Hematopoietic multipotent progenitor cell treated with erythropoietin and hydrocortisone succinate and interleukin-3 and kit ligand, for 6 days (in vitro differentiated cells): Measurements from ENCODE around the gene COMMD3.
"Not testable (repeated sequence)": the region's sequence is repeated elsewhere in the genome, so short reads cannot be mapped to it uniquely, and the experiment has no call there.

Source experiments
- DNase-seq: peaks from one replicate; pipeline ENCODE4 v3.0.0-alpha.2; 2015

The COMMD3 gene

DNA sequence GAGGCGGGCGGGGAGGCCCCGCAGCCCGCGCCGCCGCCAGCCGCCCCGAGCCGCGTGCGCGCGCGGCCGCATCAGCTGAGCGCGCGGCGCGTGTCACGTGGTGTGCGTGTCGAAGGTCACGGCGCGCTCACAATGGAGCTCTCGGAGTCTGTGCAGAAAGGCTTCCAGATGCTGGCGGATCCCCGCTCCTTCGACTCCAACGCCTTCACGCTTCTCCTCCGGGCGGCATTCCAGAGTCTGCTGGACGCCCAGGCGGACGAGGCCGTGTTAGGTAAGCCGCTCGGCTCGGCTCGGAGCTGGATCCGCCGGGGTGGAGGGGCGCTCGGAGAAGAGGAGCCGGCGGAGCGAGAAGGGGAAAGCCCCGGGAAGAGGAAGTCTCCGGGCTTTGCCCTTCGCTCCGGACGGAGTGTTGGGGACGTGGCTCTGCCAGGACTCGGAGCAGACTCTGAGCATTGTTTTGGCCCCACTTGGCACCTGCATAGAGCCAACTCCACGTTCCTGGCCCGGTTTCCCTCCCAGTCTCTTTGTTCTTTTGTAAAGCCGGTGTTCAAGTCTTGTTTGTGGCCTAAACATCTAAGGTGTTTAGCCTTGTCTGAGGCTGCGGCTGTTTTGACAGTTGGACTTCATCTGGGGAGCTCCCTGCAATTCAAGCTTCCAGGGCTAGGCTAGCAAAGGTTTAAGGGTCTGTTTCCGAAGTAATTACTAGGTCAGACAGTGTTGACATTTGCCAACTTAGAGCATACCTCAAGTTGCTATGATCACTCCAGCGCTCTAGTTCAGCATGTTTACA lies at the start of gene COMMD3:
Gene COMMD3 (plus strand): TSS at position 103 of the 790 bp plus-strand sequence. CDS start 30 bp downstream, at position 133.
- peak; percentile 93 for DNase-seq

DNA sequence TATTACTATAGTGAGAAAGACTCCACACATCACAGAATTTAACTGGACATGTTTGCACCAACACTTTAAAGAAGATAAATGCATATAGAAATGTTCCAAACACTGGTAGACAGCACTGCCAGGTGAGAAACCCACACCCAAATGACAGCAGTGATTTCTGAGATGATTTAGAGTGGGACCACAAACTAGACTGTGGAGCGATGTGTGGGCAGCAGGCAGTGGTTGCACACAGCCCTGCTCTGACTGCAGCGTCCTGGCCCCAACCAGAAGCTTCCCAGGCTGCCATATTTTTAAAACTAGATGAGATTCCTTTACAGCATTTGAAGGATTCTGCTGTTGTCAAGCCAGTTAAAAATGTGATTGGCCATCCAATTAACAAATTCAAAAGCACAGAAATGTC lies 47.7 kb upstream of the COMMD3 start:
- DNase-seq: no peak

DNA sequence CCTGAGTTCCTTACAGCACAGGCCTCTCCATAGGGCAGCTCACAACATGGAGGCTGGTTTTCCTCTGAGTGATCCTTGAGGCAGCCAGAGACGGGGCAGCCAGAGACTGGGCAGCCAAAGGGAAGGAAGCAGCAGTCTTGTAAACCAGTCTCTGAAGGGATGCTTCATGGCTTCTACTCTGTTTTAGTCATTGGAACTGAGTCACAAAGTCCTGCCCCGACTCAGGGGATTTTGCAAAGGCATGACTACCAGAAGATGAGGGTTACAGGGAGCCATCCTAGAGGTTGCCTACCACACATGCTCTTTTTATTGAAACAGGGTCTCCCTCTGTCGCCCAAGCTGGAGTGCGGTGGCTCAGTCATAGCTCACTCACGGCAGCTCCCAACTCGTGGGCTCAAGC lies 44.4 kb upstream of the COMMD3 start:
- DNase-seq: no peak

DNA sequence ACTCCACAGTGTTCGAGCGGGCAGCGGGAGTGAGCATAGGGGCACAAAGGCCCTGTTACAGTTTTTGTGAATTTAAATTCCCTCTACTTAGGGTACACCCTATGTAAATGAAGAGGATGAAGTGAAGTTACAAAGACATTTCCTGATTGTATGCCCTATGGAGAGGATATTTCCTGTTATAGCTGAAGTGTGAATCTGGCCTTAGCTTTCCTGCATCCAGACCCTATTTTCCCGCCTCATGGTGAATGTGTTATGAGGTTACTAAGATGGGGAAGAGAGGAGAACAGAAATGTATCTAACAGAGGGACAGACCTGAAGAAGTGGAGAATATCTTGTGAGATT lies 37.8 kb upstream of the COMMD3 start:
- DNase-seq: no peak

DNA sequence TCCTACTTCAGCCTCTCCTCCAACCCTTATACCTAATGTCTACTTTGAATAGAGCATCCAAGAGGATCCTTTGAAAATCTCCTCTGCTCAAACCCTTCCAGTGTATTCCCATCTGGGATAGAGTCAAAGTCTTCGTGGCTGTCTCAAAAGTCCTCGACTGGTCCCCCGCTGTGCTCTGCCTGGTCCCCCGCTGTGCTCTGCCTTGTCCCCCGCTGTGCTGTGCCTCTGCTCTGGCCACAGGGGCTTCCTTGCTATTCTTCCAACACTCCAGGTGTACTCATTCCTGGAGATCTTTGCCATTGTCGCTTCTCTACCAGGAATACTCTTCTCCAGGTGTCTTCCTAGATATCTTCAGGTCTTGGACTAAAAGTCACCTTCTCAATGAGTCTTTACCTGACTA lies 36.1 kb upstream of the COMMD3 start:
- DNase-seq: no peak

DNA sequence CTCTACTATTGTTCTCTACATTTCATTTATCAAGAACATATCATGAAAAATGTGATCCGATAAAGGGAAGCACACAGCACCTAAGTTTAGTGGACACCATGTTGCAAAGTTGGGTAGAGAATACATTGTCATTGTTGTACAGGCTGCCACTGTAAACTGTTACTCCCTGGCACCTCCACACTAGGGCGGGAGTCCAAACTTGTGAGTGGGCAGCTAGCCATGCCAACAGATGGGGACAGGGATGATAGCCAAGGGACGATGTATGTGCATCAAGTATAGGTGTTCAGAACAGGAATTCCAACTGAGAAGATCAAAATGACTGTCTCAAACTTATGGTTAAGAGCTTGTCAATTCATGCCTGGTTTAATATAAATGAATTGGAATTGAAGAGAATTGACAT lies 31.1 kb upstream of the COMMD3 start:
- no peak for DNase-seq

DNA sequence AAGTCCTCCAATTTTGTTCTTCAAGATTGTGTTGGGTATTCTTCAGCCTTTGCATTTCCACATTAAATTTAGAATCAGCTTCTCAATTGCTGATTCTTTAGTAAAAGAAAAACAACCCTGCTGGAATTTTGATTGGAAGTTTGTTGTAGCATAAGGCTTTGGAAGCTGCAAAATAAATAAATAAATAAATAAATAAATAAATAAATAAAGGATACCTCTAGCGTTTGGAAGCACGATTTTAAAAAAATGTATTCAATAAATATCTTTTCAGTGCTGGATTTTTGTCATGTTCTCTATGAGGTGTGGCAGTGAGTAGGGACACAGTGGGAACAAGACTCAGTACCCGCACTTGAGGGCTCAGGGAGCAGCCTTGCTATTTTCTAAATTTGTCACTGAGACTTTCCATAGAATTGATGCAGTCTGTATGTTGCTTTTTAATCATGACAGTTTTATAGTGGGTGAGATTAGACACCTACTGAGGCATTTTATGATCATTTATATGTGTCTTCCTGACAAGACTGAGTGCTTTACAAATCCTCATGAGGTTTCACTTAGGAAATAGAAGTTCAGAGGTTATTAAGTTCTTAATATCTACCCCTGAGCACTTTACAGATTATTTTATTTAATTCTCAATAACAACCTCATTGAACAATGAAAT lies 22.3 kb upstream of the COMMD3 start:
- no peak for DNase-seq

DNA sequence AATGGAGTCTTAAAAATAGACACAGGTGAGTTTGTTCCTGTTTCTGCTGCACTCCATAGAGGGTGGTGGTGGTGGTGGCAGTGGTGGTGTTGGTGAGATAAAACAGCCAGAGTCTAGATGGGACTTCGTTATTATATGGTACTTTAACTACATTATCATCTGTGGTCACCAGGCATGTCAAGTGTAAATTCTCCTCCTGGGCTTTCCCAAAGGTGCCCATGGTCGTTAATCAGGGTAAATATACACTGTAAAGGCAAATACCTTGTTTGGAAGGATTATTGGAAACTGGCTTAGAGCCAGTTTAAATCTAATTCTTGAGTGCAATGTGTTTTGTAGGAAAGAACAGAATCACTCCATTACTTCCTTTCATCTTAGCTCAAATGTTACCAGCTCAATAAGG lies 21.5 kb upstream of the COMMD3 start:
- DNase-seq: no peak

DNA sequence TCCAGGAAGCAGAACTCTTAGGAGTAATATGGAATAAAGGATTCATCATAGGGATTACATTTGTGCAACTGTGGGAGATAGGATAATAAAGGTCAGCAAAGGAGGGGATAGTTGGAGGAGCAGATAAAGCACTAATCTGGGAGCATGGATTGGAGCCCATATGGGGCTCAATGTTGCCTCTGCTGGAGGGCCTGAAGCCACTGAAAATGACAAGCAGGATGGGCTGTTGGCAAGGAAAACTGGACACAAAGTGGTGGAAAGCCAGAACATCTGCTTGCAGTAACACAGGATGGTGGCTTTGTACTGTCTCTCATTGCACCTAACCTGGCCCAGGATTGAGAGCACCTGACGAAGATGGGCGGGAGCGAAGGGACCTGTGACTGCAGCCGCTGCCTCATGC lies 15.0 kb upstream of the COMMD3 start:
- DNase-seq: no peak

DNA sequence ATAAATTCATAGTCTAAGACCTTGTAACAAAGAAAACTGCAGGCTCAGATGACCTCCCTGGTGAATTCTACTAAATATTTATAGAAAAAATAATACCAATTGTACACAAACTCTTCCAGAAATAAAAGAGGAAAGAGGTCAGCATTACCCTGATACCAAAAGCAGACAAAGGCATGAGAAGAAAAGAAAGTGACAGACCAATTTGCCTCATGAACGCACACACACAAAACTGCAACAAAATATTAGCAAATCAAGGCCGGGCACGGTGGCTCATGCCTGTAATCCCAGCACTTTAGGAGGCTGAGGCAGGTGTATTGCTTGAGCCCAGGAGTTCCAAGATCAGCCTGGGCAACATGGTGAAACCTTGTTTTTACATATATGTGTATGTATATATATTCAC lies 12.7 kb upstream of the COMMD3 start:
- DNase-seq: no peak

DNA sequence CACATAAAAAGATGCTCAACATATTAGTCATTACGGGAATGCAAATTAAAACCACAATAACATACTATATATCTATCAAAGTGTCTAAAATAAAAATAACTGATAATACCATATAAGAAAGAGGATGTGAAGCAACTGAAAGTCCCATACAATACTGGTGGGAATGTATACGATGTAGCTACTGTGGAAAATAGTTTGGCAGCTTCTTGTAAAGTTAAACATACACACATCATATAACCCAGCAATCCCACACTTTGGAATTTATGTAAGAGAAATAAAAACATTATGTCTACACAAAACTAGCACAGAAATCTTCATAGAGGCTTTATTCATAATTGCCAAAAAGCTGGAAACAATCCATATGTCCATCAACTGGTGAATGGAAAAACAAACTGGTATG lies 10.5 kb upstream of the COMMD3 start:
- DNase-seq: no peak

DNA sequence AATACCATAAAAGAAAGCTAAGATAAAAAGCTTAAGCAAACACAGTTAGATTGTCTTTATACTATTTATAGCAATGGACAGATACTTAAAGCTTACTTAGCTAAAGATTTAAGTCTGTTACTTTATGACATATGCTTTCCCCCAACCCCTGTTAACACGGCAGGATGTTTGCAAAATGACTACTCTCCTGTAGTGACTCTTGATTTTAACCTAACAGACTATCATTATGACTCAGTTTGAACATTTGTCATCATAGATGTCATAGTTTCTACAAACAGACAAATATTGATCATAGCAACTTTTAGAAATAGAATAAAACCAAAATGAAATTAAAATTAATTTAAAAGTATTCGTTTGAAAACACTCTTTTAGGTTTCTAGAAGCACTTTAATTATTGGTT lies 7.8 kb upstream of the COMMD3 start:
- DNase-seq: no peak

DNA sequence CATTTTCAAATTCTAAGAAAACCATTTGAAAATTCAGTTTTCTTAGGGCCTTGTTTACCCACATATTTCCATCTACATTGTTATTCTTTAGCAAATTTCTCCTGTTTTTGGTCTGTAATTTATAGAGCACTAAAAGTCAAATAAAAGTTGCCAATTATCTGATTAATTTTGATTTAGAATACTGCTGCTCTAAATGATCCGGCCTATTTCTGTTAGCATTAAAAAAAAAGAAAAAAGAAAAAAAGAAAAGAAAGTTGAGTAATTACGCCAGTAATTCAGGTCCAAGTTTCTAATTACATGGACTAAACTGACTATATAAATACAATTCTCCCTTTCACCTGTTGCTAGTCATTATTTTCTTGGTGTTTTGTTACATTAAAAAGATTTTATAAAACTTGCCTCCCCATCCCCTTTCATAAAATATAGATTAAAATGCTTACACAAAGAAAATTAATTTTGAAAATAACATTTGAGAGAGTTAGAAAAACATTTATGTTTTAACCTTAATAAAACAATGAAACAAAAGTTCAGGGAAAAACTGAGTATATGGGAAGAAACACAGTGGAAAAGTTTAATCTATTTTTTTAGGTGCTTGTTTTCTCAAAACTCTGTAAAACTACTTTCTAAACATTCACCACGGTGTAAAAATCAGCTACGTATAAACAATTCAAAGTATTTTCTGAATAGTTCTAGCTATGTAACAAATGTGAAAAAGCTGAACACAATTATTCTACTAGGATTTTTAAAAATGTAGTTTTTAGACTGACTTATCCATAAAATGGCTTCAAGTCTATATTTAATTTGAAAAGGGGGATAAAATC lies 6.8 kb upstream of the COMMD3 start:
- no peak for DNase-seq

DNA sequence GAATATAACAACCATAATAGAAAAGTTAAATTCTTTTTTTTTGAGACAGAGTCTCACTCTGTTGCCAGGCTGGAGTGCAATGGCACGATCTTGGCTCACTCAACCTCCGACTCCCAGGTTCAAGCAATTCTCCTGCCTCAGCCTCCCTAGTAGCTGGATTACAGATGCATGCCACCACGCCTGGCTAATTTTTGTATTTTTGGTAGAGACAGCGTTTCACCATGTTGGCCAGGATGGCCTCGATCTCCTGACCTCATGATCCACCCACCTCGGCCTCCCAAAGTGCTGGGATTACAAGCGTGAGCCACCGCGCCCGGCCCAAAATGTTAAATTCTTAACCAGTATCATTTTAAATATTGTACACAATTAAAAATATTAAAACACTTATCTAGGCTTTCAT lies 6.2 kb upstream of the COMMD3 start:
- DNase-seq: not testable (repeated sequence)

DNA sequence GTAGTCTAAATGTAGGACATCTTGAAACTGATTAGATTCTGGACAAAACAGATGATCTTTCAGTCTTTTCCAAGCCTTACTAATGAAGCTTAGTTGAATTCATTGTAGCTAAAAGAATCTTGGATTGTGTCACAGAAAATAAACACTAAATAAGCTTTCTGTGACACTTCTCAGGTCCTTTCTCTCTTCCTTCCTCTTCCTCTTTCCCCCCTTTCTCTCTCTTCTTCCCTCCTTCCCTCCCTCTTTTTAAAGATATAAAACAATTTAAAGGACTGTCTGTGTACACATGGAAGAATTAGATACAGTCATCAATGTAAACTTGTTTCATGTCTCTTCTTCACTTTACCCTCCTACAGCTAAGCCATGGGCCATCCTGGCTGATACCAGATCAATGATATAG lies 5.3 kb upstream of the COMMD3 start:
- no peak for DNase-seq

DNA sequence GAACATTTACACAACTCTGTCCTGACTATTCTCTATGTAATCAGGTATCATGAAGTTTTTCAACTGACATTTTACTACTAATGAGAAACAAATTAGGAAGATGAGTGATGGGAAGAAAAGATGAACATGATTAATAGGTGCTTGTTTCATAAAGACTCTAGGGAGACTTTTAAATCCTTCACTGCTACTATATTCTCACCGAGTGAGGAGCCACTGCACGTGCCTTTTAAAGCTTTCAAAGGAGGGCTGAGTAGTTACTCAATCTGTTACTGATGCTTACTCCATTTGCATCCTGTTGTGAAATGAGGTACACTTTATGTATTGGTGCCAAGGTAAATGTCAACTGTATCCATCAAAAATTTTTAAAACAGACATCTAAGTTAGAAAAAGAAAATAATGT lies 1.3 kb upstream of the COMMD3 start:
- peak; percentile 58 for DNase-seq

DNA sequence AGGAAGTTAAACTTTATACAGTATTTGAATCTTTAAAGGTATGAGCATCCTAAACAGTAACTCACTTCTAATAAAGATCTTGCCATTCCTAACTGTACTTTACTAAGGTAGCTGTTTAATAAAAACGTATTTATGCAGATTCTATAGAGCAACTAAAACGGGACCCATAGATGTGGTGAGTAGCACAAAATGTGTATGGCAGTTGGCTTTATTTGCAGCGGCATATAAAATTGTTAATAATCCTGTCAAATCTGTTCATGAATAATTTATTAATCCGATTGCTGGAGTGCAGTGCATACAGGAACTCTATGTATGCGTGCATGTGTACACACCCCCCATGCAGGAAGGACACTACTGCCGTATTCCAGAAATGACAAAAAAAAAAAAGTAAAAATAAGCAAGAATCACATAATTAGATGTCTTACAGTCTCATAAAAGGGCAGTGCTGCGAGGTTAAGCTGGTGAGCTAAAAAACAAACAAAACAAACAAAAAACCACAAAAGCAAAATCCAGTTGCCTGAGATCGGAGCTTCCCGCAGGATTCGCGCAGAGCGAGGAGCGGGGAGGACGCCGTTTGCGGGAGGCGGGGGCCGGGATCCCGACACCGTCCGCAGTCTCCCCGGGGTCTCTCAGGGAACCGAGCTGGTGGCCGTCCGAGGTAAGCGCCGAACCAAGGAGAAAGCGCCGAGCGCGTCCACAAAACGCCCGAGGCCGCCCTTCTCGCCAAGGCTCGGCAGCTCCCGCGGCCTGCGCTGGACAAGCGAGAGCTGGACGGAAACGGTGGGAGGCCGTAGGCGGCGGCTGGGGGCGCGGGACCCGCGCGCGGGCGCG lies 518 bp upstream of the COMMD3 start:
- peak; percentile 45 for DNase-seq

DNA sequence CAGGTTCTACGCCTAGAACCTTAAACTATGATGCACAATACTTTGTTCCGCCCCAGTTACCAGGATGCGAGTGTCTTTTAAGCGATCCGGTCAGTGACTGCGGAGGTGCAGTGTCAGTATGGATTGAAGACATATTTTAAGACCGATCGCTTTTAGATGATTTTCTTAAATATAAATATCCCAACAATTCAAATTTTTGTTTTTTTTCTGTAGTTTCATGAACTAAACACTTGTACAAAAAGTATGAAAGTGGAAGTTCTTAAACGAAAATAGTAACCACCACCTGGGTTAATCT lies 835 bp downstream of the COMMD3 start:
- peak; percentile 72 for DNase-seq

DNA sequence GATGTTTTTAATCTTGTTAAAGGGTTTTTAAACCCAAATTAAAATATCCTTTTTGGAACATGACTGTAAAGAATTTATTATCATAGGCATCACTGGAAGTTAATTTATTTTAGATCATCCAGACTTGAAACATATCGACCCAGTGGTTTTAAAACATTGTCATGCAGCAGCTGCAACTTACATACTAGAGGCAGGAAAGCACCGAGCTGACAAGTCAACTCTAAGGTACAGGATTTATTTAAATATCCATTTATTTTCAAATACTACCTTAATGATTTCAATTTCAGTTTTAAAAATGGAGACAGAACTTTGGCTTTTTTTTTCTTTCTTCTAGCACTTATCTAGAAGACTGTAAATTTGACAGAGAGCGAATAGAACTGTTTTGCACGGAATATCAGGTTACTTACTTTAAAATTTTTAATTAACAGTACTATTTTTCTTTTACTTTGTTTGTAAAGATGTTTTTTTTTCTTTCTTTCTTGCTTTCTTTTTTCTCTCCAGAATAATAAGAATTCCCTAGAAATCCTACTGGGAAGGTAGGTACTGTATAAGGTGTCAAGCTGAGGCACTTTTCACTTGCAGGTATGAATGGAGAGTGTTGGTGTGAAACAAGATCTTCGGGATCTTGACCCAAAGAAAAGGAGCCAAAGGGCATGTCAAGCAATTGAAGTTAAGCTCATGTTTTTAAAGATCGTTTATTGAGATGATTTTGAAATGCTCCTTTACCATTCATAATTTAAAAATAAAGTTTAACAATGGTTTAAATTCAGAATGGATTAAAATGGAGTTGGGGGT lies 1.8 kb downstream of the COMMD3 start:
- DNase-seq: peak; percentile 38

DNA sequence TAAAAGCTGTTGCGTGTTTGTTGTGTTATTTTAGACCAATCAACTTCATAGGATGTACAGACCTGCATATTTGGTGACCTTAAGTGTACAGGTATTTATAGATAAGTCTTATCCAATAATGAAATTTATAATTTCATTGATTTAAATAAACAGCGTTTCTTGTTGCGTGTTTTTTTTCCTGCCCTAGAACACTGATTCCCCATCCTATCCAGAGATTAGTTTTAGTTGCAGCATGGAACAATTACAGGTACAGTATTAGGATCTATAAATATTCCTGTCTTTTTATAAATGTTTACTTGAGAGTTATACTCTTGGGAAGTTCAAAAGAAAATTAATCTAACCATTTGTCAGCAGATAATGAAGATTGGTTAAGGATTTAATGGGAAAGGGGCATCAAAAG lies 2.6 kb downstream of the COMMD3 start:
- DNase-seq: no peak

DNA sequence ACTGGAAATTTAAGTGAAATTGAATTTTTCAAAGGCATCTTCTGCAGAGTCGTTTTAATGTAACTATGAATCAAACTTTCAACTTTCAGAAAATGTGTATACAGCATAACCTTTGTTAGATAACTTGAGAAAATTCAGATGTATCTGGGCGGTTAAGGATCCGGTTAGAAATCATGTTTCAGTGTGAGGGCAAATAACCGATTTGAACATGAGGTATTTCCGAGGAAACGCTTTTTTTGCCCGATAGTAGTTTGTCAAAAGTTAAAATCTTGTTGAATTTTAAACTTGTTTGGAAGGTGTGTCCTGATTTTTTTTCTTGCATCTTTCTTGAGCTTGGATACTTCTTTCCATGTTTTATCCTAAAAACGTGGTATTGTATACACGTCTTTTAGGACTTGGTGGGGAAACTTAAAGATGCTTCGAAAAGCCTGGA lies 3.4 kb downstream of the COMMD3 start:
- DNase-seq: peak; percentile 2

DNA sequence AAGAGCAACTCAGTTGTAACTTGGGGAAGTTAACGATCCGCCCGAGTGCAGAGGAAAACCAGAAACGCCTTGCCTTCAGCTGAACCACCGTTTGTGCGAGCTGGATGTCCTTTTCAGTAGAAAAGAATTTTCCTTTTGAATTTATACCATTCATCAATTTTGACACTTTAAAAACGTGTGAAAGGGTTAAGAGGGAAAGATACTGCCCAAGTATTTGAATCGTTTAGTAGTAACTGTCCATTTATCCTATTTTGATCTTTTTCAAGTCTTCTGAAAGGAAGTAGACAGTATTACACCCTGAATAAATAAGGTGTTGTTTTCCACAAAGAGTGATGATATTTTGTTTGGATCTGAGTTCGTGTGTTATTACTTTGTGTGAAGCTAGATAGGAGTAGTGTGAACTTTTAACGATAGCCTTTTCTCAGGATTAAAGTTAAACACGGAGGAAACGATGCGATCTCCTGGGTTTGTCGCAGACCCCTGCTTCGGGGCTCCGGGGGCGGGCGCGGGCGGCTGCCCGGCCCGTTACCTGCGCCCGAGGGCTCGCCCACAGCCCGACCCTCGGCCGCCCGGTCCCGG lies 3.9 kb downstream of the COMMD3 start:
- peak; percentile 64 for DNase-seq
